ENCODE data around the gene ZNF516. TPM values are rescaled to one million over a fixed set of nuclear protein-coding genes. Genes with fewer than 3 reads are reported as not detected.

Gene ZNF516
- total RNA-seq, 2 donors from 2014 or later, result 23.1 to 23.6 TPM

GRCh38 chr18:76317136-76317535 is 177.9 kb downstream of the ZNF516 start:
- ATAC-seq (no peak), DNase-seq (no peak)
- intact Hi-C loops (cut with DNase I, micrococcal nuclease), result no loop called here

- no peak for DNase-seq
- no peak for ATAC-seq
- intact Hi-C loops (cut with DNase I, micrococcal nuclease), result no loop called here
Observed at GRCh38 chr18:76315722-76316230, 179.3 kb downstream of the ZNF516 start.

GRCh38 chr18:76314496-76314895 is 180.5 kb downstream of the ZNF516 start:
- ATAC-seq (no peak), DNase-seq (no peak)
- intact Hi-C loops (cut with DNase I, micrococcal nuclease), result no loop called here

- intact Hi-C loops (cut with DNase I, micrococcal nuclease), result no loop called here
- DNase-seq (no peak), ATAC-seq (no peak)
Observed at GRCh38 chr18:76314015-76314414, 181.0 kb downstream of the ZNF516 start.

Data from left colon (tissue), 2 donors.